Left ventricle myocardium inferior (tissue), 1 donor: ENCODE data around the gene TPR. TPM values are rescaled to one million over a fixed set of nuclear protein-coding genes. Genes with fewer than 3 reads are reported as not detected.

ENCODE experiments used
- DNase-seq: peaks from one replicate; pipeline ENCODE4 v3.0.0-alpha.2; 2020
- H3K27ac ChIP-seq: fragments of 200-600 bp; replicated peaks from 2 replicates; pipeline ENCODE4 v1.8.0; 2021
- H3K27me3 ChIP-seq: fragments of 200-600 bp; 2 replicates; pipeline ENCODE4 v1.8.0; 2021; ENCODE audit warnings: low read depth
- H3K36me3 ChIP-seq: fragments of 200-600 bp; 2 replicates; pipeline ENCODE4 v1.8.0; 2021
- H3K4me1 ChIP-seq: fragments of 200-600 bp; 2 replicates; pipeline ENCODE4 v1.8.0; 2021
- H3K4me3 ChIP-seq: fragments of 200-600 bp; 2 replicates; pipeline ENCODE4 v1.8.0; 2021; ENCODE audit warnings: mild to moderate bottlenecking, moderate library complexity
- H3K9me3 ChIP-seq: fragments of 200-600 bp; replicated peaks from 2 replicates; pipeline ENCODE4 v1.8.0; 2021
- CTCF ChIP-seq: fragments of 200-600 bp; IDR thresholded peaks from 2 replicates; pipeline ENCODE4 v1.8.0; 2021; ENCODE audit warnings: antibody characterized with exemption, mild to moderate bottlenecking, borderline replicate concordance
- intact Hi-C: fragments of 100-400 bp; cut with micrococcal nuclease; formaldehyde crosslinking; loops from one replicate; pipeline ENCODE4 v1.11.0; 2022
- total RNA-seq: library from RNA; stranded (reverse); fragmentation: NEBNext Ultra II Directional; extraction: Animal tissue kit (Norgen Biotek cat#: 25700); gene quantifications from one replicate; pipeline ENCODE4 v1.2.1, GENCODE V29; 2021
- donor health status: DM: no; HTN: yes; CAD: no; lungs with severe emphysema.

The TPR gene
- total RNA-seq, 1 donor from 2014 or later: 49.8 TPM

GRCh38 chr1:186323865-186324264 lies 51.2 kb downstream of the TPR start:
- no peak overlapping the region for H3K4me3 ChIP-seq
- peaks cover 95% of the 10 kb centered on the region for H3K36me3 ChIP-seq
- no peak for TF ChIP-seq CTCF
- no peaks in the 10 kb centered on the region for H3K27me3 ChIP-seq
- no peak for DNase-seq
- intact Hi-C loops: loop anchor here (5.0 kb wide), 1 partner anchor 38 kb away; no protein-coding TSS in a partner anchor
- no peaks in the 10 kb centered on the region for H3K4me1 ChIP-seq
- H3K27ac ChIP-seq: no peak overlapping the region
- no peaks in the 10 kb centered on the region for H3K9me3 ChIP-seq

- H3K4me3 ChIP-seq: no peak overlapping the region
- peaks cover 99% of the 10 kb centered on the region for H3K36me3 ChIP-seq
- no peaks in the 10 kb centered on the region for H3K9me3 ChIP-seq
- H3K27ac ChIP-seq: no peak overlapping the region
- no peak for DNase-seq
- intact Hi-C loops: no loop called here
- no peaks in the 10 kb centered on the region for H3K27me3 ChIP-seq
- H3K4me1 ChIP-seq: no peaks in the 10 kb centered on the region
- no peak for TF ChIP-seq CTCF
Observed at GRCh38 chr1:186315570-186315969, 59.5 kb downstream of the TPR start.

- H3K36me3 ChIP-seq: peaks cover 62% of the 10 kb centered on the region
- no peaks in the 10 kb centered on the region for H3K27me3 ChIP-seq
- no peaks in the 10 kb centered on the region for H3K9me3 ChIP-seq
- TF ChIP-seq CTCF: no peak
- intact Hi-C loops: no loop called here
- no peak overlapping the region for H3K27ac ChIP-seq
- H3K4me1 ChIP-seq: no peaks in the 10 kb centered on the region
- no peak overlapping the region for H3K4me3 ChIP-seq
- DNase-seq: no peak
Observed at GRCh38 chr1:186311375-186312051, 63.5 kb downstream of the TPR start.

- H3K36me3 ChIP-seq: peaks cover 50% of the 10 kb centered on the region
- H3K9me3 ChIP-seq: no peaks in the 10 kb centered on the region
- TF ChIP-seq CTCF: no peak
- H3K4me1 ChIP-seq: peaks cover 4% of the 10 kb centered on the region
- no peak overlapping the region for H3K4me3 ChIP-seq
- intact Hi-C loops: no loop called here
- no peaks in the 10 kb centered on the region for H3K27me3 ChIP-seq
- no peak for DNase-seq
- H3K27ac ChIP-seq: no peak overlapping the region
Observed at GRCh38 chr1:186310307-186310706, 64.7 kb downstream of the TPR start.

- no peak overlapping the region for H3K27ac ChIP-seq
- intact Hi-C loops: no loop called here
Observed at GRCh38 chr1:186308264-186309060, 66.6 kb downstream of the TPR start.

More at GRCh38 chr1:186308264-186309060, 66.6 kb downstream of the TPR start:
- no peak overlapping the region for H3K4me3 ChIP-seq
- no peaks in the 10 kb centered on the region for H3K27me3 ChIP-seq
- no peak for DNase-seq
- TF ChIP-seq CTCF: no peak
- H3K4me1 ChIP-seq: peaks cover 6% of the 10 kb centered on the region
- H3K36me3 ChIP-seq: peaks cover 32% of the 10 kb centered on the region
- no peaks in the 10 kb centered on the region for H3K9me3 ChIP-seq
